Astrocyte (in vitro differentiated cells and primary cell): ENCODE measurements around the gene KCNK2. TPM values are rescaled to one million over a fixed set of nuclear protein-coding genes. Genes with fewer than 3 reads are reported as not detected.
A peak's percentile ranks its signal among the peaks of the same experiment; 100 is the strongest.
"Not testable (repeated sequence)": the region's sequence is repeated elsewhere in the genome, so short reads cannot be mapped to it uniquely, and the experiment has no call there.

Source experiments
- DNase-seq: peaks from one replicate; pipeline ENCODE4 v3.0.0-alpha.2; 2010; ENCODE audit warnings: low read depth
- FAIRE-seq: peaks from 2 replicates; lab custom pipeline; 2011; peaks lifted over from hg19 to GRCh38; lab: Jason Lieb, UNC
- H2AFZ ChIP-seq: 2 replicates; pipeline ENCODE4 v1.6.0; 2012; ENCODE audit warnings: low read depth, low read length, inconsistent platforms
- H3K27ac ChIP-seq: 2 replicates; pipeline ENCODE4 v1.5.1; 2011; ENCODE audit warnings: low read depth, low read length, inconsistent platforms
- H3K27me3 ChIP-seq: 2 replicates; pipeline ENCODE4 v1.6.0; 2011; ENCODE audit warnings: low read length, inconsistent platforms; ENCODE audit not compliant: insufficient read depth
- H3K36me3 ChIP-seq: 2 replicates; pipeline ENCODE4 v1.5.1; 2011; ENCODE audit warnings: low read length, inconsistent platforms; ENCODE audit not compliant: insufficient read depth
- H3K4me1 ChIP-seq: 2 replicates; pipeline ENCODE4 v1.5.1; 2011; ENCODE audit warnings: low read length, inconsistent platforms; ENCODE audit not compliant: insufficient read depth
- H3K4me2 ChIP-seq: 2 replicates; pipeline ENCODE4 v1.6.0; 2012; ENCODE audit warnings: low read length, inconsistent platforms
- H3K4me3 ChIP-seq: 2 replicates; pipeline ENCODE4 v1.5.1; 2011; ENCODE audit warnings: low read depth, mild to moderate bottlenecking, low read length, inconsistent platforms; ENCODE audit not compliant: insufficient read depth
- H3K79me2 ChIP-seq: 2 replicates; pipeline ENCODE4 v1.6.0; 2012; ENCODE audit warnings: mild to moderate bottlenecking, low read length, inconsistent platforms; ENCODE audit not compliant: insufficient read depth
- H3K9ac ChIP-seq: 2 replicates; pipeline ENCODE4 v1.6.0; 2012; ENCODE audit warnings: mild to moderate bottlenecking, low read length, inconsistent platforms
- H3K9me3 ChIP-seq: 2 replicates; pipeline ENCODE4 v1.5.1; 2012; ENCODE audit warnings: low read depth, mild to moderate bottlenecking, low read length, inconsistent platforms; ENCODE audit not compliant: insufficient read depth
- H4K20me1 ChIP-seq: 2 replicates; pipeline ENCODE4 v1.6.0; 2012; ENCODE audit warnings: low read length, inconsistent platforms; ENCODE audit not compliant: insufficient read depth
- H3K27ac Mint-ChIP-seq: one replicate; pipeline ENCODE4 v1.8.0; 2021; ENCODE audit warnings: mild to moderate bottlenecking, mixed read lengths; ENCODE audit not compliant: unreplicated experiment
- H3K27me3 Mint-ChIP-seq: one replicate; pipeline ENCODE4 v1.8.0; 2021; ENCODE audit warnings: low read depth, mixed read lengths; ENCODE audit not compliant: unreplicated experiment
- H3K36me3 Mint-ChIP-seq: one replicate; pipeline ENCODE4 v1.8.0; 2021; ENCODE audit warnings: low read depth, mixed read lengths; ENCODE audit not compliant: unreplicated experiment
- H3K4me1 Mint-ChIP-seq: one replicate; pipeline ENCODE4 v1.8.0; 2021; ENCODE audit warnings: low read depth, mixed read lengths; ENCODE audit not compliant: unreplicated experiment
- H3K4me3 Mint-ChIP-seq: one replicate; pipeline ENCODE4 v1.8.0; 2021; ENCODE audit warnings: mild to moderate bottlenecking, moderate library complexity, mixed read lengths; ENCODE audit not compliant: unreplicated experiment
- H3K9me3 Mint-ChIP-seq: one replicate; pipeline ENCODE4 v1.8.0; 2021; ENCODE audit warnings: mild to moderate bottlenecking, mixed read lengths; ENCODE audit not compliant: unreplicated experiment
- EZH2 ChIP-seq: IDR thresholded peaks from 2 replicates; pipeline ENCODE4 v1.6.1; 2012; ENCODE audit warnings: mild to moderate bottlenecking, low read length, inconsistent platforms; ENCODE audit not compliant: insufficient read depth
- total RNA-seq: library from RNA; stranded (reverse); gene quantifications from 2 replicates; pipeline ENCODE4 v1.2.1, GENCODE V29; 2021
- TF ChIP-seq, protein P1 (sequence below): IDR thresholded peaks from 2 replicates; pipeline ENCODE4 v1.5.1; 2011; ENCODE audit warnings: low read depth, mild to moderate bottlenecking, inconsistent platforms, low read length, moderate library complexity; ENCODE audit not compliant: insufficient read depth

The KCNK2 gene
- total RNA-seq, 1 donor from 2014 or later: 0.16 TPM

DNA sequence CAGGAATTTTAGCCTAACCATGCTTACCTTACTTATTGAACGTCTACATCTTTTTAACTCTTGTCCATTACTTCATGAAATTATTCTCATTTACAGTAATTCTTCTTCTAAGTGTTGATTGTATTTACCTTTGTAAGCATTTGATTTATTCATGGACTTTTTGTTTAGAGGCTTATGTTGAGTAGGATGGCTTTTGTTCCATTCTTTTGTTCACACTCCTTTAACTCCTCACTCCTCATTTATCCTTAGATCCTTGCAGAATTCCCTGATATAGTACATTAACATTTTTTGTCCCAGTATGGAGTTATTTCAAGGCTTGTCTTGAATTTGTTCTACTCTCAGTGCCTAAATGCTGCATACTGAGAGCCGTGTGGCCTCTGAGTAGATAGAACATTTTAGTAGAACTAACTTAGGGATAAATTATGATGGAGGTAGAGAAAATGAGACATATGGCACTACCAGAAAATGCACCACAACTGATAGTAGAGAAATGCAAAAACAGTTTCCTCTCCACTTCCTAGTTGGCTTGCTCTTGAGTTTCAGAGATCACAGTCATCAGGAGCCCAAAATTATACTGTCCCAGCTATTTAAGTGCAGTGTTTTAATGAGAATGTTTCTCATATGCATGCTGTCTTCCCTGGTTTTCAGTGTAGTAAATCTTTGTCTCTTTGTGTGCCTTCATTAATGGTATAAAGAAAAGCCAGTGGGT lies 69.5 kb downstream of the KCNK2 start:
- DNase-seq (no peak), FAIRE-seq (no peak)
- no peak for TF ChIP-seq EZH2
- TF ChIP-seq, protein P1, sequence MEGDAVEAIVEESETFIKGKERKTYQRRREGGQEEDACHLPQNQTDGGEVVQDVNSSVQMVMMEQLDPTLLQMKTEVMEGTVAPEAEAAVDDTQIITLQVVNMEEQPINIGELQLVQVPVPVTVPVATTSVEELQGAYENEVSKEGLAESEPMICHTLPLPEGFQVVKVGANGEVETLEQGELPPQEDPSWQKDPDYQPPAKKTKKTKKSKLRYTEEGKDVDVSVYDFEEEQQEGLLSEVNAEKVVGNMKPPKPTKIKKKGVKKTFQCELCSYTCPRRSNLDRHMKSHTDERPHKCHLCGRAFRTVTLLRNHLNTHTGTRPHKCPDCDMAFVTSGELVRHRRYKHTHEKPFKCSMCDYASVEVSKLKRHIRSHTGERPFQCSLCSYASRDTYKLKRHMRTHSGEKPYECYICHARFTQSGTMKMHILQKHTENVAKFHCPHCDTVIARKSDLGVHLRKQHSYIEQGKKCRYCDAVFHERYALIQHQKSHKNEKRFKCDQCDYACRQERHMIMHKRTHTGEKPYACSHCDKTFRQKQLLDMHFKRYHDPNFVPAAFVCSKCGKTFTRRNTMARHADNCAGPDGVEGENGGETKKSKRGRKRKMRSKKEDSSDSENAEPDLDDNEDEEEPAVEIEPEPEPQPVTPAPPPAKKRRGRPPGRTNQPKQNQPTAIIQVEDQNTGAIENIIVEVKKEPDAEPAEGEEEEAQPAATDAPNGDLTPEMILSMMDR: no peak
- Mint-ChIP-seq H3K36me3 (no peaks in the 10 kb centered on the region), H3K9me3 (no peaks in the 10 kb centered on the region), H3K27ac (no peak overlapping the region), H3K4me1 (no peaks in the 10 kb centered on the region), H3K27me3 (no peaks in the 10 kb centered on the region), H3K4me3 (no peak overlapping the region)
- Histone ChIP-seq H3K27ac (no peak overlapping the region), H3K9me3 (no peaks in the 10 kb centered on the region), H2AFZ (no peak overlapping the region), H3K36me3 (no peaks in the 10 kb centered on the region), H3K79me2 (no peaks in the 10 kb centered on the region), H4K20me1 (no peaks in the 10 kb centered on the region), H3K4me1 (no peaks in the 10 kb centered on the region), H3K4me3 (no peak overlapping the region), H3K4me2 (no peak overlapping the region), H3K9ac (no peak overlapping the region), H3K27me3 (no peaks in the 10 kb centered on the region)

DNA sequence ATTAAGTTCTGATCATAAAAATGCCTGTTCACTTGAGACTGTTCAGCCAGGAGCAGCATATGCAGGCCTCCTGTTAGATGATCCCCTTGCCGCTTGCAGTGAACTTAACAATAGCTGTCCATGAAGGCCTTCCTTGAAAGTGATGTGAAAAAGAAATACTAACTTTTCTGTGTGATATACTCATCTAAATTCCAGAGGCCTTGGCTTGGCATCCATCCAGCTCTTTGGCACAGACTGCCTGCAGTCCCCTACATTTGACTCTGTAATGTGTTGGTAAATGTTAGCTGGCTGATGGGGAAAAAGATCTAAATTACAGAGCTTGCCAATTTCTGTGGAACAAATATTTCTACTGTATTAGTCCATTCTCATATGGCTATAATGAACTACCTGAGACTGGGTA lies 73.7 kb downstream of the KCNK2 start:
- Histone ChIP-seq H3K79me2 (no peaks in the 10 kb centered on the region), H3K27ac (no peak overlapping the region), H4K20me1 (no peaks in the 10 kb centered on the region), H3K4me1 (no peaks in the 10 kb centered on the region), H3K27me3 (no peaks in the 10 kb centered on the region), H3K9me3 (no peaks in the 10 kb centered on the region), H3K9ac (no peak overlapping the region), H3K36me3 (no peaks in the 10 kb centered on the region), H3K4me3 (no peak overlapping the region), H3K4me2 (no peak overlapping the region), H2AFZ (no peak overlapping the region)
- TF ChIP-seq, protein P1: no peak
- no peak for TF ChIP-seq EZH2
- Mint-ChIP-seq H3K4me3 (no peak overlapping the region), H3K9me3 (peaks cover 2% of the 10 kb centered on the region), H3K27me3 (no peaks in the 10 kb centered on the region), H3K27ac (no peak overlapping the region), H3K4me1 (no peaks in the 10 kb centered on the region), H3K36me3 (no peaks in the 10 kb centered on the region)
- DNase-seq (peak; percentile 53), FAIRE-seq (no peak)

DNA sequence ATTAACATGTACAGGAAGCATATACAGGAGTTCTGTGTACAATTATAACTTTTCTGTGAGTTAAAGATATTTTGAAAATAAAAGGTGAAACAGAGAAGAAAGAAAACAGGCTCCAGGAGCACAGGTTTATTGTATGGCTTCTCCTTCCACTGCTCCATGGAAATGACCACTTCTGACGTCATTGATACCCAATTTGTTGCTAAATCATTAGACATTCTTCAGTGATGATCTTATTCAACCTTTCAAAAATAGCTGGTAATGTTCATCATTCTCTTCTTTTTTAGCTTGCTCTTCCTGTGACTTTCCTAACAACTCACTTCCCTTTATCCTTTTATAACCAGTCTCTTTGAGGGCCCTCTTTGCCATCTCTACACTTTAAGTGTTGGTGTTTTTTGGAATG lies 77.8 kb downstream of the KCNK2 start:
- no peak overlapping the region for H2AFZ ChIP-seq
- no peaks in the 10 kb centered on the region for H3K9me3 ChIP-seq
- Mint-ChIP-seq H3K9me3 (peaks cover 4% of the 10 kb centered on the region), H3K27me3 (no peaks in the 10 kb centered on the region), H3K36me3 (no peaks in the 10 kb centered on the region), H3K27ac (no peak overlapping the region), H3K4me3 (no peak overlapping the region), H3K4me1 (no peaks in the 10 kb centered on the region)
- TF ChIP-seq, protein P1: no peak
- no peak for TF ChIP-seq EZH2
- H3K9ac ChIP-seq: no peak overlapping the region
- H3K27ac ChIP-seq: no peak overlapping the region
- DNase-seq (peak; percentile 46), FAIRE-seq (no peak)
- no peaks in the 10 kb centered on the region for H3K79me2 ChIP-seq
- H3K27me3 ChIP-seq: no peaks in the 10 kb centered on the region
- no peak overlapping the region for H3K4me3 ChIP-seq
- H3K36me3 ChIP-seq: no peaks in the 10 kb centered on the region
- H3K4me2 ChIP-seq: no peak overlapping the region
- no peaks in the 10 kb centered on the region for H3K4me1 ChIP-seq
- no peaks in the 10 kb centered on the region for H4K20me1 ChIP-seq

DNA sequence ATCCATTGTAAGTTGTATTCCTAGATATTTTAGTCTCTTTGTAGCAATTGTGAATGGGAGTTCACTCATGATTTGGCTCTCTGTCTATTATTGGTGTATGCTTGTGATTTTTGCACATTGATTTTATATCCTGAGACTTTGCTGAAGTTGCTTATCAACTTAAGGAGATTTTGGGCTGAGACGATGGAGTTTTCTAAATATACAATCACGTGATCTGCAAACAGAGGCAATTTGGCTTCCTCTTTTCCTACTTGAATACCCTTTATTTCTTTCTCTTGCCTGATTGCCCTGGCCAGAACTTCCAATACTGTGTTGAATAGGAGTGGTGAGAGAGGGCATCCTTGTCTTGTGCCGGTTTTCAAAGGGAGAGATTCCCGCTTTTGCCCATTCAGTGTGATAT lies 80.6 kb downstream of the KCNK2 start:
- H3K27me3 ChIP-seq: not testable (repeated sequence)

More for the DNA sequence above, 80.6 kb downstream of the KCNK2 start:
- H3K4me1 Mint-ChIP-seq, H3K36me3 Mint-ChIP-seq, H3K4me3 ChIP-seq, H2AFZ ChIP-seq, H3K9me3 ChIP-seq, H3K9me3 Mint-ChIP-seq, H3K9ac ChIP-seq, H3K4me2 ChIP-seq, H4K20me1 ChIP-seq, FAIRE-seq, H3K4me3 Mint-ChIP-seq, H3K4me1 ChIP-seq, H3K27ac ChIP-seq, H3K79me2 ChIP-seq, DNase-seq, H3K27me3 Mint-ChIP-seq, H3K36me3 ChIP-seq, H3K27ac Mint-ChIP-seq: not testable (repeated sequence)
